Measurements from ENCODE around the gene NSMCE4A. TPM values are rescaled to one million over a fixed set of nuclear protein-coding genes. Genes with fewer than 3 reads are reported as not detected.
A peak's percentile ranks its signal among the peaks of the same experiment; 100 is the strongest.

NSMCE4A gene
- total and polyA plus RNA-seq, 9 of the 15 experiments (the other 6 are each of a cell fraction or from before 2014, with no cell fraction given): 8.4 to 88.5 (median 46.4) TPM

DNA sequence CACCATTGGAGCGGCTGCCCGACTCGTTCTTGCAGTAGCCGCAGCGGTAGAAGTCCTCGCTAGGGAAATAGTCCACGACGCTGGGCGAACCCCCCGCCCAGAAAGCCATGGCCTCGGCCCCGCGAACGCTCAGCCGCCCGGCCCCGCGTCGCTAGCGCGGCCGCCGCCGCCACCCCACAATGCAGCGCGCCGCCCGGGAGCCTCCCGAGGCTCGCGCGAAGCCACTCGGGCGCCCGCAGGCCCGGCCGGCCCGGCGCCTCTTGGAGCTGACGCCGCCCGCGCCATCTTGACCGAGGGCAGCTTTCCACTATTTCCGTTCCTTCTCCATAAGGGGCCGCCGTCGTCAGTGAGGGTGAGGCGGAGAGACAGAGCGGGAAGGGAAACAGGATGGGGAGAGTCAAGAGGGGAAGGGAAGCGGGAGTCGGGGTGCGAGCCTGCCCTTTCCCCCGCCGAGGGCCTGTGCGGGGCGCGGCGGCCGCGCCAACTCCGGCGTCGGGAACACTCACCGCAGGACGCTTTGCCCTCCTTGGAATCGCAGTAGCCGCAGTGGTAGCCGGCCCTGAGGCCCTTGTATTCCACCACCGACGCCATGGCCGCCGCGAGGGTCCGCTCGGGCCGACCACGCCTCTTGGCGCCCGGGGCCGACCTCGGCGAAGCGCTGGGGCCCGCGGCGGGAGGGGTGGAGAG lies 47.0 kb downstream of the NSMCE4A start, which contains the start of gene ATE1 (continued):
- TF ChIP-seq, protein P1, sequence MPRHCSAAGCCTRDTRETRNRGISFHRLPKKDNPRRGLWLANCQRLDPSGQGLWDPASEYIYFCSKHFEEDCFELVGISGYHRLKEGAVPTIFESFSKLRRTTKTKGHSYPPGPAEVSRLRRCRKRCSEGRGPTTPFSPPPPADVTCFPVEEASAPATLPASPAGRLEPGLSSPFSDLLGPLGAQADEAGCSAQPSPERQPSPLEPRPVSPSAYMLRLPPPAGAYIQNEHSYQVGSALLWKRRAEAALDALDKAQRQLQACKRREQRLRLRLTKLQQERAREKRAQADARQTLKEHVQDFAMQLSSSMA (CRISPR knock-in tag; IDR thresholded peaks at IDR 0.05): no peak
- TF ChIP-seq SIX5 (IDR thresholded peaks at IDR 0.05; ENCODE audit: borderline replicate concordance in 1 of 2, insufficient read depth in 1 of 2, low read depth in 1 of 2, low read length in 2 of 2): peak; percentile 44 to 60; a peak in 1 of 4 replicates
- TF ChIP-seq PTRF (tag; IDR thresholded peaks at IDR 0.05): no peak
- peak; percentile 64 for TF ChIP-seq RB1 (IDR thresholded peaks at IDR 0.05; ENCODE audit: low read depth)
- no peak for TF ChIP-seq ETV1 (tag; conservative IDR thresholded peaks at IDR 0.05; ENCODE audit: low read depth)
- no peak for TF ChIP-seq NCOA2 (IDR thresholded peaks at IDR 0.05; ENCODE audit: partially characterized antibody in 2 of 2)
- no peak for TF ChIP-seq NCOA4 (IDR thresholded peaks at IDR 0.05; ENCODE audit: partially characterized antibody)
- TF ChIP-seq KLF13 (tag; IDR thresholded peaks at IDR 0.05; ENCODE audit: borderline replicate concordance, low read depth): 0 out of 2 replicates have a peak, but pooled peaks have one; percentile 25
- no peak for TF ChIP-seq NFE2 (IDR thresholded peaks at IDR 0.05; ENCODE audit: low read depth)
- no peak for TF ChIP-seq KAT8 (IDR thresholded peaks at IDR 0.05; ENCODE audit: low read depth)
- TF ChIP-seq LCOR (CRISPR knock-in tag; IDR thresholded peaks at IDR 0.05): no peak
- no peak for TF ChIP-seq DNMT1 (IDR thresholded peaks at IDR 0.05)
- TF ChIP-seq ZNF699 (CRISPR knock-in tag; IDR thresholded peaks at IDR 0.05; ENCODE audit: insufficient replicate concordance): no peak
- TF ChIP-seq SMARCE1 (IDR thresholded peaks at IDR 0.05): no peak
- TF ChIP-seq SAFB2 (IDR thresholded peaks at IDR 0.05; ENCODE audit: borderline replicate concordance, low read depth, low read length, severe bottlenecking): no peak
- no peak for TF ChIP-seq HMG20A (CRISPR knock-in tag; conservative IDR thresholded peaks at IDR 0.05)
- TF ChIP-seq ZNF124 (CRISPR knock-in tag; IDR thresholded peaks at IDR 0.05): no peak
- TF ChIP-seq ZNF282 (CRISPR knock-in tag; IDR thresholded peaks at IDR 0.05): no peak
- TF ChIP-seq TEAD4 (IDR thresholded peaks at IDR 0.05; ENCODE audit: low read length): no peak
- no peak for TF ChIP-seq TEAD4 (CRISPR knock-in tag; IDR thresholded peaks at IDR 0.05; ENCODE audit: borderline replicate concordance)
- TF ChIP-seq DACH1 (IDR thresholded peaks at IDR 0.05; ENCODE audit: partially characterized antibody): no peak
- no peak for TF ChIP-seq FUS (optimal IDR thresholded peaks at IDR 0.05; ENCODE audit: low read depth, low read length)
- no peak for TF ChIP-seq ZNF785 (CRISPR knock-in tag; IDR thresholded peaks at IDR 0.05)
- TF ChIP-seq, protein P2, sequence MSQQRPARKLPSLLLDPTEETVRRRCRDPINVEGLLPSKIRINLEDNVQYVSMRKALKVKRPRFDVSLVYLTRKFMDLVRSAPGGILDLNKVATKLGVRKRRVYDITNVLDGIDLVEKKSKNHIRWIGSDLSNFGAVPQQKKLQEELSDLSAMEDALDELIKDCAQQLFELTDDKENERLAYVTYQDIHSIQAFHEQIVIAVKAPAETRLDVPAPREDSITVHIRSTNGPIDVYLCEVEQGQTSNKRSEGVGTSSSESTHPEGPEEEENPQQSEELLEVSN (IDR thresholded peaks at IDR 0.05; ENCODE audit: borderline replicate concordance in 1 of 2, extremely low read depth in 1 of 2, insufficient read depth in 1 of 2, insufficient read length in 1 of 2, low read depth in 1 of 2, low read length in 1 of 2, poor library complexity in 1 of 2, severe bottlenecking in 1 of 2): peak; percentile 48 to 66
- TF ChIP-seq FOXM1 (IDR thresholded peaks at IDR 0.05; ENCODE audit: low read depth): no peak
- no peak for TF ChIP-seq FOXM1 (CRISPR knock-in tag; IDR thresholded peaks at IDR 0.05; ENCODE audit: low read depth)
- no peak for TF ChIP-seq KAT2B (IDR thresholded peaks at IDR 0.05; ENCODE audit: low read depth, low read length)
- TF ChIP-seq ZBTB17 (CRISPR knock-in tag; IDR thresholded peaks at IDR 0.05): no peak; the same call in 1 of the 2 replicates

Data from K562 (cell line).